K562 (cell line): ENCODE results near the gene GGA3. TPM values are rescaled to one million over a fixed set of nuclear protein-coding genes. Genes with fewer than 3 reads are reported as not detected.

Experiments
- ATAC-seq: fragments of 200-7000 bp; cut with Tn5 transposase; 3 replicates; pipeline ENCODE4 v1.9.1; 2020; ENCODE audit warnings: moderate library complexity
- BruUV-seq: library from RNA; stranded (reverse); fragments of 400-500 nt; replicated peaks from 2 replicates; lab custom pipeline; 2021; lab: Mats Ljungman, UMichigan
- CTCF ChIA-PET: fragments of 300-600 bp; formaldehyde crosslinking; extraction: SDS; loops from one replicate; lab custom pipeline; 2021; ENCODE audit warnings: low intra/inter-chr PET ratio; lab: Yijun Ruan, JAX
- POLR2A ChIA-PET: fragments of 300-600, 350-650 bp; sonication (Branson Sonifier 250); formaldehyde crosslinking; extraction: SDS; loops from one replicate; lab custom pipeline; 2021; ENCODE audit warnings: antibody characterized with exemption, inconsistent platforms; lab: Yijun Ruan, JAX
- DNase-seq, 4 experiments: peaks; one replicate each; pipeline versions ENCODE4 v3.0.0 to v3.0.0-alpha.2; 2011 to 2018; ENCODE audit warnings: low spot score in 3 of 4, mixed read lengths in 3 of 4; ENCODE audit errors: extremely low read depth in 1 of 4
- FAIRE-seq: peaks from 2 replicates; lab custom pipeline; 2011; peaks lifted over from hg19 to GRCh38; lab: Jason Lieb, UNC
- H2AFZ ChIP-seq: 2 replicates; pipeline ENCODE4 v1.6.0; 2011; ENCODE audit warnings: low read depth, low read length, control low read depth, inconsistent platforms
- H3K27ac ChIP-seq: fragments of 200-600 bp; 3 replicates; pipeline ENCODE4 v1.8.0; 2011; ENCODE audit warnings: low read depth, mild to moderate bottlenecking, control low read depth, inconsistent platforms, low read length, moderate library complexity, mixed read lengths; ENCODE audit errors: extremely low read depth
- H3K27me3 ChIP-seq, 2 experiments: fragments of 300-600 bp in 1 of 2; 2 replicates in 1 of 2; 3 replicates in 1 of 2; pipeline versions ENCODE4 v1.6.0 to v1.8.0; 2011; ENCODE audit warnings: inconsistent platforms in 2 of 2, low read length in 2 of 2, mild to moderate bottlenecking in 1 of 2, mixed read lengths in 1 of 2, moderate library complexity in 1 of 2; ENCODE audit not compliant: control insufficient read depth in 2 of 2, insufficient read depth in 2 of 2
- H3K36me3 ChIP-seq: fragments of 300-600 bp; 3 replicates; pipeline ENCODE4 v1.8.0; 2011; ENCODE audit warnings: mild to moderate bottlenecking, low read length, inconsistent platforms; ENCODE audit not compliant: control insufficient read depth, insufficient read depth
- H3K4me1 ChIP-seq, 2 experiments: fragments of 200-600 bp in 1 of 2; replicated peaks in 1 of 2; 2 replicates in 1 of 2; 3 replicates in 1 of 2; pipeline versions ENCODE4 v1.5.1 to v1.8.0; 2011; ENCODE audit warnings: inconsistent platforms in 2 of 2, low read length in 2 of 2, mild to moderate bottlenecking in 1 of 2, mixed read lengths in 1 of 2, moderate library complexity in 1 of 2; ENCODE audit not compliant: control insufficient read depth in 2 of 2, insufficient read depth in 2 of 2
- H3K4me2 ChIP-seq: 2 replicates; pipeline ENCODE4 v1.6.1; 2011; ENCODE audit warnings: low read length, control low read depth, inconsistent platforms, mixed read lengths; ENCODE audit not compliant: insufficient read depth
- H3K4me3 ChIP-seq: fragments of 200-600 bp; sonication (generic), shearing (Covaris generic); 2 replicates; pipeline ENCODE4 v1.5.1; 2016; ENCODE audit warnings: control low read depth, inconsistent platforms
- H3K79me2 ChIP-seq: fragments of 200-600 bp; 3 replicates; pipeline ENCODE4 v1.8.0; 2011; ENCODE audit warnings: low read length, inconsistent platforms; ENCODE audit not compliant: control insufficient read depth, insufficient read depth
- H3K9ac ChIP-seq, 2 experiments: 2 replicates each; pipeline versions ENCODE4 v1.6.0 to v1.6.1; 2011; ENCODE audit warnings: low read depth in 2 of 2, low read length in 2 of 2, control low read depth in 1 of 2, inconsistent platforms in 1 of 2, mild to moderate bottlenecking in 1 of 2, mixed read lengths in 1 of 2; ENCODE audit not compliant: insufficient read depth in 1 of 2
- H3K9me1 ChIP-seq: one replicate; pipeline ENCODE4 v1.6.0; 2011; ENCODE audit warnings: inconsistent platforms, mild to moderate bottlenecking, low read length, moderate library complexity; ENCODE audit not compliant: control insufficient read depth, insufficient read depth
- H3K9me3 ChIP-seq: replicated peaks from 2 replicates; pipeline ENCODE4 v1.5.1; 2011; ENCODE audit warnings: low read depth, low read length, inconsistent platforms; ENCODE audit not compliant: control insufficient read depth, insufficient read depth
- H4K20me1 ChIP-seq: replicated peaks from 2 replicates; pipeline ENCODE4 v1.6.1; 2011; ENCODE audit warnings: low read length, inconsistent platforms, mixed read lengths; ENCODE audit not compliant: control insufficient read depth, insufficient read depth
- CREB1 ChIP-seq, 2 experiments: sonication (generic) in 1 of 2; formaldehyde crosslinking in 1 of 2; IDR thresholded peaks; 2 replicates each; pipeline versions ENCODE4 v1.6.1 to v1.8.0; 2012 to 2022; ENCODE audit warnings: inconsistent platforms in 1 of 2, mild to moderate bottlenecking in 1 of 2, missing genetic modification reagents in 1 of 2, moderate library complexity in 1 of 2
- E2F3 ChIP-seq: fragments of 250-450 bp; sonication (Bioruptor Pico); IDR thresholded peaks from 2 replicates; pipeline ENCODE4 v1.4.0; 2020; ENCODE audit warnings: mild to moderate bottlenecking
- EP400 ChIP-seq: fragments of 450-650 bp; IDR thresholded peaks from 2 replicates; pipeline ENCODE4 v1.6.1; 2017; ENCODE audit warnings: antibody characterized with exemption, mild to moderate bottlenecking, moderate library complexity
- ERF ChIP-seq: fragments of 450-650 bp; formaldehyde crosslinking; IDR thresholded peaks from 2 replicates; pipeline ENCODE4 v1.4.0; 2020; ENCODE audit warnings: mild to moderate bottlenecking, mixed read lengths
- FOXM1 ChIP-seq, 2 experiments: fragments of 450-650 bp in 1 of 2; sonication (generic) in 1 of 2; formaldehyde crosslinking in 1 of 2; IDR thresholded peaks; 2 replicates each; pipeline versions ENCODE4 v1.6.1 to v1.9.0; 2017 to 2022; ENCODE audit warnings: low read depth in 2 of 2, mild to moderate bottlenecking in 2 of 2, missing genetic modification reagents in 1 of 2, moderate library complexity in 1 of 2
- NR2F6 ChIP-seq: fragments of 450-650 bp; formaldehyde crosslinking; IDR thresholded peaks from 2 replicates; pipeline ENCODE4 v1.4.0; 2020; ENCODE audit warnings: mild to moderate bottlenecking
- NRF1 ChIP-seq, 2 experiments: fragments of 450-650 bp; IDR thresholded peaks in 1 of 2; conservative IDR thresholded peaks in 1 of 2; 2 replicates each; pipeline ENCODE4 v1.6.1; 2014; ENCODE audit warnings: mild to moderate bottlenecking in 2 of 2
- RBFOX2 ChIP-seq: fragments of 200-400 bp; formaldehyde crosslinking; IDR thresholded peaks from 2 replicates; pipeline ENCODE4 v1.6.1; 2017; ENCODE audit warnings: low read depth, mild to moderate bottlenecking, low read length, moderate library complexity
- U2AF1 ChIP-seq: fragments of 200-400 bp; formaldehyde crosslinking; optimal IDR thresholded peaks from 2 replicates; pipeline ENCODE3; 2017; ENCODE audit warnings: mild to moderate bottlenecking, low read depth, low read length, moderate library complexity
- VEZF1 ChIP-seq: fragments of 200-800 bp; sonication (Bioruptor generic); IDR thresholded peaks from 2 replicates; pipeline ENCODE4 v1.6.1; 2017; ENCODE audit warnings: missing genetic modification characterization, missing compliant biosample characterization
- ZBTB9 ChIP-seq: fragments of 450-650 bp; formaldehyde crosslinking; IDR thresholded peaks from 2 replicates; pipeline ENCODE4 v1.4.0; 2020; ENCODE audit warnings: mild to moderate bottlenecking, moderate library complexity
- ZFX ChIP-seq: sonication (generic); formaldehyde crosslinking; IDR thresholded peaks from 2 replicates; pipeline ENCODE4 v1.8.0; 2022; ENCODE audit warnings: mild to moderate bottlenecking, missing genetic modification reagents, moderate library complexity
- ZNF140 ChIP-seq: fragments of 250-450 bp; sonication (Bioruptor Pico); IDR thresholded peaks from 2 replicates; pipeline ENCODE4 v1.8.0; 2021; ENCODE audit warnings: moderate library complexity, mild to moderate bottlenecking, inconsistent platforms
- ZNF395 ChIP-seq: fragments of 200-800 bp; sonication (Bioruptor generic); IDR thresholded peaks from 2 replicates; pipeline ENCODE4 v1.6.1; 2017; ENCODE audit warnings: missing genetic modification characterization, missing compliant biosample characterization
- ZNF583 ChIP-seq: fragments of 250-450 bp; sonication (Bioruptor Pico); IDR thresholded peaks from 2 replicates; pipeline ENCODE4 v1.4.0; 2020
- ZNF644 ChIP-seq: fragments of 200-800 bp; sonication (Bioruptor generic); IDR thresholded peaks from 2 replicates; pipeline ENCODE4 v1.6.1; 2016; ENCODE audit warnings: low read depth, missing genetic modification characterization, missing compliant biosample characterization
- WGBS: fragments of 100-300 bp; shearing (Covaris generic); methylation state at CpG from one replicate; pipeline ENCODE4 v1.1.6; 2016; ENCODE audit warnings: low coverage, mixed read lengths; ENCODE audit not compliant: insufficient coverage; ENCODE audit errors: missing lambda C conversion rate; 5-methylcytosine and 5-hydroxymethylcytosine counted together
- in situ Hi-C: fragments of 300-500 bp; cut with MboI; formaldehyde crosslinking; loops from 4 replicates; pipeline ENCODE4 v1.15.0; 2018; ENCODE audit warnings: inconsistent platforms, mixed read lengths
- intact Hi-C: fragments of 100-400 bp; cut with micrococcal nuclease; formaldehyde crosslinking; loops from 2 replicates; pipeline ENCODE4 v1.14.2; 2022
- polyA plus RNA-seq, 8 experiments: library from polyadenylated mRNA; depleted of rRNA in 4 of 8; stranded (reverse) in 5 of 8; unstranded in 3 of 8; fragments of >200 nt; fragmentation: Nextera tagmentation in 2 of 8; fragmentation: Illumina TruSeq in 1 of 8; extraction: Ambion mirVana in 2 of 8; extraction: Trizol in 1 of 8; gene quantifications; 2 replicates each; pipeline versions ENCODE4 v1.2.1 to v1.2.3, GENCODE V29; 2011 to 2014; ENCODE audit warnings: inconsistent platforms in 1 of 8, missing spikeins in 1 of 8
- total RNA-seq, 7 experiments: library from RNA; depleted of rRNA in 6 of 7; stranded (reverse); fragments of >200 nt in 6 of 7; fragmentation: Illumina TruSeq in 2 of 7; extraction: Trizol in 2 of 7; gene quantifications; 2 replicates each; pipeline versions ENCODE4 v1.2.1 to v1.2.3, GENCODE V29; 2011 to 2021; ENCODE audit warnings: low replicate concordance in 1 of 7

Gene GGA3
- total and polyA plus RNA-seq, 9 of the 15 experiments (the other 6 are each of a cell fraction or from before 2014, with no cell fraction given): 5.7 to 64.9 (median 25.4) TPM

- Histone ChIP-seq H3K27me3 (no peaks in the 10 kb centered on the region), H3K9me1 (no peaks in the 10 kb centered on the region), H4K20me1 (no peaks in the 10 kb centered on the region), H3K4me3 (peak within 1 kb of the TSS; percentile 97), H3K36me3 (peaks cover 49% of the 10 kb centered on the region; the same call in 2 of the 3 replicates), H3K4me2 (peak within 1 kb of the TSS; percentile 89), H3K79me2 (peaks cover 35% of the 10 kb centered on the region), H2AFZ (peak within 1 kb of the TSS; percentile 97), H3K27ac (peak within 1 kb of the TSS; percentile 96), H3K9ac (peak within 1 kb of the TSS; percentile 95), H3K9me3 (no peaks in the 10 kb centered on the region), H3K4me1 (peaks cover 30 to 59% of the 10 kb centered on the region in 2 experiments; a peak in 4 of 5 replicates)
- in situ Hi-C loops: no loop called here
- ATAC-seq: no peak
- BruUV-seq: no TSS peak
- no peak for DNase-seq
- WGBS: 0% methylated on average over 16 of the region's 39 CpGs
- no peak for FAIRE-seq
- CTCF ChIA-PET: interaction anchor here (0.7 to 2.5 kb wide), 5 partner anchors 30 to 216 kb away, joined by 3 to 13 read pairs (median 3); no protein-coding TSS in a partner anchor
- POLR2A ChIA-PET: interaction anchor here (0.6 to 6.8 kb wide), 20 partner anchors 9 to 362 kb away, joined by 3 to 43 read pairs (median 6); partner anchors contain the start of genes GGA3, GRB2, MRPS7 and NUP85
- intact Hi-C loops: loop anchor here (2.0 kb wide), 1 partner anchor 18 kb away; the partner anchor contains the start of gene SLC25A19
- TF ChIP-seq EP400 (no peak), RBFOX2 (peak; percentile 61; the same call in 1 of the 2 replicates), ZNF583 (peak; percentile 50), ZNF644 (peak; percentile 69), E2F3 (CRISPR knock-in tag) (0 out of 2 replicates have a peak, but pooled peaks have one; percentile 29), ZFX (CRISPR knock-in tag) (peak; percentile 66; the same call in 1 of the 2 replicates), VEZF1 (CRISPR knock-in tag) (peak; percentile 75; the same call in 1 of the 2 replicates), ERF (0 out of 2 replicates have a peak, but pooled peaks have one; percentile 80), ZNF140 (CRISPR knock-in tag) (0 out of 2 replicates have a peak, but pooled peaks have one; percentile 26), NR2F6 (CRISPR knock-in tag) (peak; percentile 83; the same call in 1 of the 2 replicates), ZBTB9 (peak; percentile 57; the same call in 1 of the 2 replicates), ZNF395 (CRISPR knock-in tag) (peak; percentile 86; the same call in 1 of the 2 replicates), U2AF1 (no peak), FOXM1 (IDR thresholded peaks at IDR 0.05; ENCODE audit: low read depth) (no peak), FOXM1 (CRISPR knock-in tag; IDR thresholded peaks at IDR 0.05; ENCODE audit: low read depth) (no peak), NRF1 (conservative IDR thresholded peaks at IDR 0.05 in 1 of 2, IDR thresholded peaks at IDR 0.05 in 1 of 2) (peak in 1 of 2 experiments; percentile 58; a peak in 3 of 4 replicates), CREB1 (IDR thresholded peaks at IDR 0.05) (no peak), CREB1 (CRISPR knock-in tag; IDR thresholded peaks at IDR 0.05) (no peak)
Observed at GRCh38 chr17:75270966-75271232, 9.5 kb upstream of the GGA3 start, which contains the start of gene MIF4GD. MIF4GD (minus strand) TSS chr17:75271231; CDS start chr17:75270195, 1,036 bp downstream.
